Activated T-helper 1 cell treated with Interleukin-2 at 50 U/mL for 16 hours (primary cell): ENCODE data around the gene MAGOHB.
"Not testable (repeated sequence)": the region's sequence is repeated elsewhere in the genome, so short reads cannot be mapped to it uniquely, and the experiment has no call there.

ENCODE experiments used
- DNase-seq: peaks from one replicate; pipeline ENCODE4 v3.0.0-alpha.2; 2020; ENCODE audit warnings: low read depth

MAGOHB gene

GRCh38 chr12:10613349-10614055 is at the start of gene MAGOHB:
Gene MAGOHB (minus strand): TSS chr12:10613609. CDS start chr12:10613532, 77 bp downstream.
- DNase-seq: peak; percentile 95

GRCh38 chr12:10661338-10661737 is 47.9 kb upstream of the MAGOHB start:
- no peak for DNase-seq

- no peak for DNase-seq
These were observed 40.6 kb upstream of the MAGOHB start for GRCh38 chr12:10654003-10654402.

DNA sequence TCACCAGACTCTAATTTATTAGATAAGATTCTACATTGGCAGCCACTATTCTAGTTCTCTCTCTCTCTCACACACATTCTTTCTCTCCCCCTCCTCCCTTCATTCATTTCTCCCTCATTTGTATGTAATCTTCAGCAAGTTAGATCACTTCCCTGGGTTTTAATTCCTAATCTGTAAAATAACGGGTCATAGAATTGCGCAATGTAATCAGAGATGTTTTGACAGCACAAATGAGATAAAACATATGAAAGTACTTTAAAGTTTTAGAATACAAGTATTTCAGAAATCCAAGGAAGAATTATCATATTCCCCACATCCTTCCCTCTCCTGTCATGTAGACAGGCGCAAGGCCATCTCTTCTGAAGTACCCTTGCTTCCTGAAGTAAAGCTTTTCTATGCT is 38.8 kb upstream of the MAGOHB start:
- no peak for DNase-seq

- DNase-seq: not testable (repeated sequence)
These were observed 33.2 kb upstream of the MAGOHB start for GRCh38 chr12:10646576-10646975.

- no peak for DNase-seq
These were observed 32.5 kb upstream of the MAGOHB start for GRCh38 chr12:10645910-10646309.

DNA sequence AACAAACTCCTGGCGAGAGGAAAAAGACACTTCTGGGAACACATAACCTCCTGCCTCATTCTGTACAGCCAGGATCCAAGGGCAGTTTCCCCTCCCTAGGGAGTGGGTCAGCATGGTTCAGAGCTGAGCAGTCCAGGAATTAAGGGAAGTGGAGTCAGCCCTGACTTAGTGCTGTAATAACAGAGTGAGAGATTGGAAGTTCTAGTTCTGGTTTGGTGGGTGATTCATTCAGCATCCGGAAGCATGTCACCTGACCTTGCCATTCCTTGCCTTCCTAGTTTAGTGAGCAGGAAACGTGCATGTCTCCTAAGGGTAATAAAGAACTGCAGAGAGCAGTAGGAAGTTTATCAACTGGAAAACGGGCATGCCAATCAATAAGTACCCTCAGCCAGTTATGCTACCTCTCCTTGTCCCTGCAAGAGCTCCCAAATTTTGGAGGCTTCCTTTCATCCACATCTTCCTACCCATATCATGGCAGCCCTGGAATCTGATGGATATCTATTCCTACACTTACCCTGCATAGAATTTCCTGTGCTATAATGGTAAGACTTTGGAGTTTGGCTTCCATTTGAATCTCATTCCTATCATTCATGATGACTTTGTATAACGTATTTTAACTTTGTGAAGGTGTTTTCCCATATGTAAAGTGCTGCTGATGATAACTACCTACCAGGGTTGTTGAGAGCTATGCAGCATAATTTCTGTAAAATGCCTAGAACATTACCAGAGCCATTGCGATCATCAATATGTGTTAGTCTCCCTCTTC is 28.5 kb upstream of the MAGOHB start:
- DNase-seq: no peak

DNA sequence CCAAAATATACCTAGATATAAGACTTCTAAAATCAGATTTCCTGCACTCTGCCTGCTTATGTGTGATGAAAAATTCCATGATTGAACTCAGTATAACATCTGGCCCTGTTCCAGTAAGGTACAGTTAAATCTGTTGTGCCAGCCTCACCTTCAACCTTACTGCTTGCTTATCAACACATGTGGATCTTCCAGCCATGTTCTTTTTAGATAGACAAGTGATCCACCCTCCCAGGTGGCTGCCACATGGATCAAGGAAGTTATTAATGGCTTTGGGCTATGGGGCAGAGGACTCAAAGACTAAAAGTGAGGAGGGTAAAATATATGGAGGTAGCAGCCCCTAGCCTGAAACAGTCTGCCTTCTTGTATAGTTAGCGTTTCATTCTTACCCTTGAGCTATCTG is 25.3 kb upstream of the MAGOHB start:
- no peak for DNase-seq

- no peak for DNase-seq
These were observed 23.2 kb upstream of the MAGOHB start for GRCh38 chr12:10636611-10637010.

- DNase-seq: no peak
These were observed 22.7 kb upstream of the MAGOHB start for GRCh38 chr12:10636124-10636523.

GRCh38 chr12:10635306-10635705 is 21.9 kb upstream of the MAGOHB start:
- no peak for DNase-seq

- no peak for DNase-seq
These were observed 21.0 kb upstream of the MAGOHB start for GRCh38 chr12:10634427-10634826.

DNA sequence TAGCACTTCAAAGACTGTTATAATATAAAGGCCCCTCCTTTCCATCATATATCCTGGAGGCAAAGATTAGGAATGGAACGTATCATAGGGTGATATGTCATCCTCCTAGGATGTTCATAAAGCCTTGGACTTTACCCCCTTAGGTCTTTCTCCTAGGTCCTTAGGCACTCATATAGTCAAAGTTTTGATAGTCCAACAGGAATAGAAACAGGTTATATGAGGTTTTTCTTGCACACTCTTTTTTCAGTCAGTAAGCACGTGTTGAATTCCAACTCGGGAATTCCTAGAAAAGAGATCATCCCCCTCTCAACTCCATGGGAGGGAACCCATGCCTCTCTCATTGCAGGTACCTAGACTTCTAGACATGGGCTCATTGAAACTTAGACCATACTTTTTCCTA is 20.1 kb upstream of the MAGOHB start:
- no peak for DNase-seq

- no peak for DNase-seq
These were observed 18.8 kb upstream of the MAGOHB start for GRCh38 chr12:10632226-10632625.

DNA sequence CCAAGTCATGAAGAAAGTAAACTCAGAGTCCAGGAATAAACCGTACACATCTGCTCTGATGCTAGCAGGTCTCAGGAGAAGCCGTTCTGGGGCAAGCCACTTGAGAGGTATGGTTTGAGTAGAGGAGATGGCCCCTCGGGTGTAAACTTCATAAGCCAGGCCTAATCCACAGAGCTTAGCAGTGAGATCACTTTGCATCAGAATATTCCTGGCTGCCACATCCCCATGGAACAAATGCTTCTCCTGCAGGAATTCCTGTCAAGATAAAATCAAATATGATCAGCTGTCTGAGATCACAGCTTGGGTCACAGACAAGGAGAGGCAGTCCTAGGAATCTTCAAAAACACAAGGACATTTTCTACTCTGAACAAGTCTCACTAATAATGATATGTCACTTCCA is 11.2 kb upstream of the MAGOHB start:
- no peak for DNase-seq

- no peak for DNase-seq
These were observed 9.7 kb upstream of the MAGOHB start for GRCh38 chr12:10623131-10623530.

DNA sequence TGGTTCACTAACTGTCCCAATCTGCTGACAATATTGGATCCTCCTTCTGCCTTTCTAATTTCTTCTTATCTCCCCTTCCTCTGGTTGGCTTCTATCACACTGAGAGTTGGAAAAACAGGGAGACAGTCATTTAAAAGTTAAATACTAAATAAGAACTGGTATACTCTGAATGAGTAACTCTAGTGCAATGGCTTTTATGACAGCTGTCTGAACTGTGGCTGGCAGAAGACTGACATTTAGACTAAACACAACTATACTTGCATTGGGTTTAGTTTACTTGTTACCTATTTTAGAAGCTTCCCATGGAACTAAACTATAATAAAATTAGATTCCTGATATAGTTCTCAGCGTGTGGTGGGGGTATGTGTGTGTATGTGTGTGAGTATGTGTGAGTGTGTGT is 7.9 kb upstream of the MAGOHB start:
- no peak for DNase-seq

GRCh38 chr12:10620078-10620779 is 6.8 kb upstream of the MAGOHB start:
- DNase-seq: no peak

DNA sequence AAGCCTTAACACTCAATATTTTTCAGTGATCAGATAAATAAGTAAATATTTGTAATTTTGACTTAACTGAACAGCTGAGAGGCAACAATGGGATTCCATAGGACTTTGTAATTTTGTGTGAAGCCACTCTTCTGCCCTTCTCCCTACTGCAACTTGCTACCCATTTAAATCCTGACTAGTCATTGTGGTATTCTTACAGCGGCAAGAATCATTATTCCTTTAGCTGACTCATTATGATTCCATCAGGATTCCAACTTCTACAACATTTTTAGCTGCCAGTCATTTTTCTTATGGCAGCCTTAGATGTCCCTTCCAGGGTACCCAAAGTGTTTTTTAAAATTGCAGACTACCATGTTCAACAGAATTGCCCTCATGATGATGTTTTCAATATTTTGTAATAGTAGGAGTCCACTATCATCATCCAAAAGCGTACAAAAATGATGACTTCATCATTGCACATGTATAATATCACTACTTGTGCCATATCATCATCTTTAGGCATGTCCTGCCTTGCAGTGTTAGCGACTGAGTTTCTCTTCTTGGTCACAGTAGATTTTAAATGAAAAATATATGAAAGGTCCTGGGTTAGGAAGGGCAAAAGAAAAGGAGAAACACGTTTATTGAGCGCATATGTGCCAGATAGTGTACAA is 5.1 kb upstream of the MAGOHB start:
- DNase-seq: no peak

DNA sequence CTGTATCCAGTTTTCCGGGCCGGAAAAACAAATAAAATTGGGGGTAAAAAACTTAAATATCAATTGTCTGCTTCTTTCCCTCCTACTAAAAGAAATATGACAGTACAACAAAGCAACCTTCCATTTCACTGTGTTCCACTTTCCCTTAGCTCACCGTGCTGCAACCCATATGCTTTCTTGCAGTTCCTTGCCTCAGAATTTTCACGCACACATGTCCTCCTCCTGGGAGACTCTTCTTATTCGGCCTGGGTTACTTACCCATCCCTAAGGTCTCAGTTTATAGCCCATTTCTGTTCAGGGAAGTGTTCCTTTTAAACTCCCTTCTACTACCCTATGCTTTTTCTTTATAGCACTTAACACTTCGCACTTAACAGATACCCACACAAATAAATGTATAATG is 4.5 kb upstream of the MAGOHB start:
- DNase-seq: no peak

DNA sequence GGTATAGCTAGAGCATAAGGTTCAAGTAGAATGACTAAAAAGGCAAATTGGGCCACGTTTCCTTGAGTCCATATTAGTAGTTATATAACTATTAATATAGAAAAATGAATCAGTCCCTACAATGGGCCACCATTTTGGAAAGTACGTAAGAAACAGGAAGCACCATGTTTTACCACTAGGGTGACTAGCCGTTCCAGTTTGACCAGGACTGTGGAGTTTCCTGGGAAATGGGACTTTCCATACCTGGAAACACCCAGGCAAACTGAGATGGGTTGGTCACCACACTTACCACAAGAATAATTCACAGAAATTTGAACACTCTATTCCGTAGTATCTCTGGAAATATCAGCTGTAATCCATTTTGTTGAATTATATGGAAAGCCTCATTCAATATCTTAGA is 2.1 kb upstream of the MAGOHB start:
- no peak for DNase-seq

DNA sequence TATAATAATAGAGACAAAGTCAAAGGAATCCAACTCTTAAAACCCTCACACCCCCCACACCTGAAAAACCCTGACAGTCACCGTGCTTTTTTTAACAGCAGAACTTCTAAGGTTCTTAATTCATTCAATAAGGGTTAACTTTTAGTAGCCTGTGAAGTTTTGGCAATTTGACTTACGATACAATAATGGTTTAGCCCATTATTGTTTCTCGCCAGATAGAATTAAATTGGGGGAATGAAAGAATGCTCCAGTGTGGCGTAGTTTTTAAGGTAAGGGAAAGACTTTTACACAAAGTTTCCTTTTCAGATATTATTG is 604 bp upstream of the MAGOHB start:
- DNase-seq: no peak

- no peak for DNase-seq
These were observed 443 bp downstream of the MAGOHB start for GRCh38 chr12:10612984-10613348.
